Peyer's patch (tissue), 4 donors: ENCODE data around the gene MICU2. TPM values are rescaled to one million over a fixed set of nuclear protein-coding genes. Genes with fewer than 3 reads are reported as not detected.

Experiments used
- DNase-seq, 3 donors: peaks; one replicate each; pipeline ENCODE4 v3.0.0-alpha.2; 2017 to 2019
- H3K27ac ChIP-seq, 4 donors: fragments of 200-600 bp; sonication (generic); one replicate each; pipeline ENCODE4 v1.5.1; 2016 to 2019
- H3K27me3 ChIP-seq, 2 donors: fragments of 200-600 bp; sonication (generic); one replicate each; pipeline ENCODE4 v1.5.1; 2019
- H3K36me3 ChIP-seq, 3 donors: fragments of 200-600 bp; sonication (generic); one replicate each; pipeline ENCODE4 v1.5.1; 2016 to 2019
- H3K4me1 ChIP-seq, 4 donors: fragments of 200-600 bp; sonication (generic); one replicate each; pipeline ENCODE4 v1.5.1; 2016 to 2019
- H3K4me3 ChIP-seq, 4 donors: fragments of 200-600 bp; sonication (generic); 1 replicate in 3 of 4; 2 replicates in 1 of 4; pipeline ENCODE4 v1.5.1; 2016 to 2019; ENCODE audit warnings: mild to moderate bottlenecking in 1 of 4
- H3K9me3 ChIP-seq, 4 donors: fragments of 200-600 bp; sonication (generic); one replicate each; pipeline ENCODE4 v1.5.1; 2016 to 2019; ENCODE audit warnings: mild to moderate bottlenecking in 1 of 4
- POLR2A ChIP-seq, 2 donors: fragments of 450-650 bp; IDR thresholded peaks; one replicate each; pipeline ENCODE4 v1.5.1; 2017; ENCODE audit warnings: antibody characterized with exemption in 2 of 2, mild to moderate bottlenecking in 2 of 2, moderate library complexity in 2 of 2
- total RNA-seq, 4 donors: library from RNA; depleted of rRNA; stranded (reverse); fragments of >200 nt; gene quantifications; one replicate each; pipeline ENCODE4 v1.1.0, GENCODE V29; 2016
- TF ChIP-seq, protein P1 (sequence below), 6 experiments: fragments of 450-650 bp in 4 of 6; fragments of 200-600 bp in 2 of 6; sonication (generic) in 1 of 6; IDR thresholded peaks; one replicate each; pipeline ENCODE4 v1.5.1; 2017 to 2019; ENCODE audit warnings: antibody characterized with exemption in 6 of 6, mild to moderate bottlenecking in 3 of 6, moderate library complexity in 1 of 6

Gene MICU2
- total RNA-seq, 4 donors from 2014 or later, result 78.9 to 101 (median 87.4) TPM

DNA sequence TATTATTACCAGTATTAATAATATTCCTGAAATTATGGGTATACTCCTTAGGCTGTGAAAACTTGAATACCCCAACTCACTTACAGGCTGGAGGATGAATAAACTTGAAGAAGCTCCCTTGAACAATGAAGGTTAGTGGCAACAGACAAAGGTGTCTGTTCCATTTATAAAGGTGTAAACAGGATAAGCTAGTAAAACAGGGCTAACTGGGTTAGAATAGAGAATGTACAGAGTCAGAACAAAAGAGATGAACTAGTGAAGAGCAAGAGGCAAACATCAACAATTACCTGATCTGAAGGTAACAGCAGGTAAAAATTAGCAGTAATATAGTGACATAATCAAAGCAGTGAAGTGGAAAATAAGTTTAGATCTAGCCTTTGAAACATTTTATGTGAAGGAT, 23.2 kb downstream of the MICU2 start:
- peaks cover 0 to 3% (median 0%) of the 10 kb centered on the region in 4 donors for H3K4me1 ChIP-seq
- no peak overlapping the region for H3K4me3 ChIP-seq
- H3K9me3 ChIP-seq, result peaks cover 0 to 10% (median 0%) of the 10 kb centered on the region in 4 donors
- no peak for DNase-seq
- no peak for TF ChIP-seq POLR2A (IDR thresholded peaks at IDR 0.05)
- TF ChIP-seq, protein P1, sequence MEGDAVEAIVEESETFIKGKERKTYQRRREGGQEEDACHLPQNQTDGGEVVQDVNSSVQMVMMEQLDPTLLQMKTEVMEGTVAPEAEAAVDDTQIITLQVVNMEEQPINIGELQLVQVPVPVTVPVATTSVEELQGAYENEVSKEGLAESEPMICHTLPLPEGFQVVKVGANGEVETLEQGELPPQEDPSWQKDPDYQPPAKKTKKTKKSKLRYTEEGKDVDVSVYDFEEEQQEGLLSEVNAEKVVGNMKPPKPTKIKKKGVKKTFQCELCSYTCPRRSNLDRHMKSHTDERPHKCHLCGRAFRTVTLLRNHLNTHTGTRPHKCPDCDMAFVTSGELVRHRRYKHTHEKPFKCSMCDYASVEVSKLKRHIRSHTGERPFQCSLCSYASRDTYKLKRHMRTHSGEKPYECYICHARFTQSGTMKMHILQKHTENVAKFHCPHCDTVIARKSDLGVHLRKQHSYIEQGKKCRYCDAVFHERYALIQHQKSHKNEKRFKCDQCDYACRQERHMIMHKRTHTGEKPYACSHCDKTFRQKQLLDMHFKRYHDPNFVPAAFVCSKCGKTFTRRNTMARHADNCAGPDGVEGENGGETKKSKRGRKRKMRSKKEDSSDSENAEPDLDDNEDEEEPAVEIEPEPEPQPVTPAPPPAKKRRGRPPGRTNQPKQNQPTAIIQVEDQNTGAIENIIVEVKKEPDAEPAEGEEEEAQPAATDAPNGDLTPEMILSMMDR (IDR thresholded peaks at IDR 0.05), result no peak
- no peak overlapping the region for H3K27ac ChIP-seq
- H3K27me3 ChIP-seq, result no peaks in the 10 kb centered on the region
- H3K36me3 ChIP-seq, result no peaks in the 10 kb centered on the region

GRCh38 chr13:21579754-21580316, 24.1 kb downstream of the MICU2 start:
- TF ChIP-seq, protein P1 (IDR thresholded peaks at IDR 0.05), result no peak
- no peak for TF ChIP-seq POLR2A (IDR thresholded peaks at IDR 0.05)
- Histone ChIP-seq H3K4me1 (peaks cover 0 to 3% (median 0%) of the 10 kb centered on the region in 4 donors), H3K36me3 (no peaks in the 10 kb centered on the region), H3K4me3 (no peak overlapping the region), H3K27ac (no peak overlapping the region), H3K9me3 (peaks cover 0 to 10% (median 0%) of the 10 kb centered on the region in 4 donors), H3K27me3 (no peaks in the 10 kb centered on the region)
- no peak for DNase-seq

- DNase-seq, result no peak
- Histone ChIP-seq H3K4me1 (peaks cover 0 to 3% (median 0%) of the 10 kb centered on the region in 4 donors), H3K27ac (no peak overlapping the region), H3K4me3 (no peak overlapping the region), H3K27me3 (no peaks in the 10 kb centered on the region), H3K36me3 (no peaks in the 10 kb centered on the region), H3K9me3 (peaks cover 0 to 10% (median 0%) of the 10 kb centered on the region in 4 donors)
- TF ChIP-seq, protein P1 (IDR thresholded peaks at IDR 0.05), result no peak
- TF ChIP-seq POLR2A (IDR thresholded peaks at IDR 0.05), result no peak
Observed at GRCh38 chr13:21578748-21579147, 25.2 kb downstream of the MICU2 start.

DNA sequence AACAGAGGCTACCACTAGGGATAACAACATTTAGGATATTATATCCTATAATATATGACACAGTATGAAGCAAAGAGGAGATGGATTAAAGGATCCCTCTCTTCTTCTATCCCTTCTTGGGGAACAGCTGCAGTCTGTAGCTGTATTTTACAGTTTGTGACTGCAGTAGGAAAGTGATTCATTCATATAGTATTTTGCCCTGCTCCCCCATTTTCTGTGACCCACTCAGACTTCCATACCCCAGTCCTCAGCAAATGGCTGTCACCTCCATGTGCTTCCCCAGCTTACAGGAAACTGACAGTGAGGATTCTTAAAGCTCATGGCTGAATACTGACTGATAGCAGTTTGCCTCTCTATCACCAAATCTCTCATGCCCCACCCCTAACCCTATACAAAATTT, 27.5 kb downstream of the MICU2 start:
- peaks cover 0 to 3% (median 0%) of the 10 kb centered on the region in 4 donors for H3K4me1 ChIP-seq
- H3K36me3 ChIP-seq, result no peaks in the 10 kb centered on the region
- H3K4me3 ChIP-seq, result no peak overlapping the region
- no peaks in the 10 kb centered on the region for H3K9me3 ChIP-seq
- TF ChIP-seq, protein P1 (IDR thresholded peaks at IDR 0.05), result no peak
- TF ChIP-seq POLR2A (IDR thresholded peaks at IDR 0.05), result no peak
- no peak overlapping the region for H3K27ac ChIP-seq
- no peak for DNase-seq
- H3K27me3 ChIP-seq, result no peaks in the 10 kb centered on the region

- no peak for DNase-seq
- Histone ChIP-seq H3K36me3 (no peaks in the 10 kb centered on the region), H3K27me3 (no peaks in the 10 kb centered on the region), H3K9me3 (no peaks in the 10 kb centered on the region), H3K4me1 (no peaks in the 10 kb centered on the region), H3K27ac (no peak overlapping the region), H3K4me3 (no peak overlapping the region)
- TF ChIP-seq, protein P1 (IDR thresholded peaks at IDR 0.05), result no peak
Observed at GRCh38 chr13:21573920-21574712, 29.9 kb downstream of the MICU2 start.
